Chondrocyte (in vitro differentiated cells): ENCODE data around the gene STRADA. TPM values are rescaled to one million over a fixed set of nuclear protein-coding genes. Genes with fewer than 3 reads are reported as not detected.

Experiments
- DNase-seq: peaks from one replicate; pipeline ENCODE4 v3.0.0; 2021; ENCODE audit warnings: mixed read lengths, low spot score
- H3K27ac Mint-ChIP-seq: one replicate; pipeline ENCODE4 v1.8.0; 2021; ENCODE audit warnings: mild to moderate bottlenecking, moderate library complexity, mixed read lengths; ENCODE audit not compliant: unreplicated experiment
- H3K27me3 Mint-ChIP-seq: 2 replicates; pipeline ENCODE4 v1.8.0; 2021; ENCODE audit warnings: low read depth, mixed read lengths
- H3K36me3 Mint-ChIP-seq: 2 replicates; pipeline ENCODE4 v1.8.0; 2021; ENCODE audit warnings: low read depth, mixed read lengths
- H3K4me1 Mint-ChIP-seq: 2 replicates; pipeline ENCODE4 v1.8.0; 2021; ENCODE audit warnings: low read depth, mild to moderate bottlenecking, mixed read lengths
- H3K4me3 Mint-ChIP-seq: one replicate; pipeline ENCODE4 v1.8.0; 2021; ENCODE audit warnings: mild to moderate bottlenecking, moderate library complexity, mixed read lengths; ENCODE audit not compliant: unreplicated experiment
- H3K9me3 Mint-ChIP-seq: 2 replicates; pipeline ENCODE4 v1.8.0; 2021; ENCODE audit warnings: low read depth, mixed read lengths
- CTCF ChIP-seq: fragments of 200-600 bp; sonication (generic); IDR thresholded peaks from 2 replicates; pipeline ENCODE4 v1.5.0; 2021; ENCODE audit warnings: antibody characterized with exemption, mild to moderate bottlenecking, moderate library complexity
- total RNA-seq: library from RNA; stranded (reverse); gene quantifications from 3 replicates; pipeline ENCODE4 v1.2.1, GENCODE V29; 2021

STRADA gene
- total RNA-seq, 1 donor from 2014 or later, result 27.1 TPM

- H3K27ac Mint-ChIP-seq, result peak overlapping the region; percentile 89
- TF ChIP-seq CTCF, result no peak
- H3K27me3 Mint-ChIP-seq, result no peaks in the 10 kb centered on the region
- DNase-seq, result no peak
- no peak overlapping the region for H3K4me3 Mint-ChIP-seq
- no peaks in the 10 kb centered on the region for H3K9me3 Mint-ChIP-seq
- H3K4me1 Mint-ChIP-seq, result peaks cover 28% of the 10 kb centered on the region
- peaks cover 14% of the 10 kb centered on the region for H3K36me3 Mint-ChIP-seq
Measured at GRCh38 chr17:63675231-63675606, 66.4 kb downstream of the STRADA start.

DNA sequence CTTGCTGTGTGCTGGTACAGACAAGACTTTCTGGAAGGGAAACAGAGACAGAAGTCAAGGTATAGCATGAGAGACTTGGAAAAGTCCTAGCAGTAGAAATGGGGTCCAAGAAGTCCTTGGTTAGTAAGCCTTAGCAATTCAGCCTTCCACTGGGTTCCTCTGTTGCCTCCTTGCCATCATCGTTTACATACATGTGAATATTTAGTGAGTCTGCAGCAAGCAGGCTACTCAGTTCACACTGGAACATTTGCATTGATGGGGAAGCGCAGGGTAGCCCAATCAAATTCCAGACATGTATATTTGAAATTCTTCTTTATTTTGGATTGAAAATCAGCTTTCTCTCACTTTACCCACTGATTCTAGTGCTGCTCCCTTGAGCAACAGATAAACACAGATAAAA, 68.7 kb downstream of the STRADA start:
- H3K4me1 Mint-ChIP-seq, result peaks cover 28% of the 10 kb centered on the region
- H3K36me3 Mint-ChIP-seq, result peaks cover 19% of the 10 kb centered on the region
- H3K27me3 Mint-ChIP-seq, result no peaks in the 10 kb centered on the region
- no peak overlapping the region for H3K27ac Mint-ChIP-seq
- H3K4me3 Mint-ChIP-seq, result no peak overlapping the region
- no peak for TF ChIP-seq CTCF
- no peaks in the 10 kb centered on the region for H3K9me3 Mint-ChIP-seq
- no peak for DNase-seq

DNA sequence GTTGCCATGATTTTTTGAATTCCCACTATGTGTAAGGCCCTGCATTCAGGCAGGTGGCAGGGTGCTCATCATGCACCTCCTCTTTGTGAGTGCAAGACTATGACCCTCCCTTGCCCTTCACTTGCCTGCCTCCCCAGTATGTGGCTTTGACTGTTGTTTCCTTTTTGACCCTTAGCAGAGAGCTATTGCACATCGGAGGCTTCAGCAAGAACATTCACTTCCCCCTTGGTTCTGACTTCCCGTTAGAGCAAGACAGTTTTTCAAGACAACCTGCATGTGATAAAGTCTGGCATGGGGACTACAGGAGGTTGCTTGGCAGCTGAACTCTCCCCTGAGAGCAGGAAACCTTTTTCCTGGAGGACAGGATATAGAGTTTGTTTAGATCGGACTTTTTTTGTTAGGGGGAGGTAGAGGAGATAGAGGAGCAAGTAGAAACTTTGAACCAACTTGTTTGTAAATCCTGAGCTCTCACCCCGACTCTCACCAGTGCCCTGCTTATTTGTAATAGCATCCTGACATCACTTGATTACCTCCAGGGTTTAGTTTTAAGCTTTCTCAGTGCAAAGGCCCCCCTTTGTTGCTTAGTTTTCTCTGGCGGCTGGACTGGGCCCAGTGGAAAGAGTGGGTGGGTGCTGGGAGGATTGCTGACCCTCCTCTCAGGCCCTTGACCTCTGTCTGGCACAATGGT, 75.9 kb downstream of the STRADA start:
- DNase-seq, result no peak
- Mint-ChIP-seq H3K4me3 (no peak overlapping the region), H3K9me3 (no peaks in the 10 kb centered on the region), H3K27ac (no peak overlapping the region), H3K36me3 (peaks cover 28% of the 10 kb centered on the region), H3K27me3 (no peaks in the 10 kb centered on the region), H3K4me1 (no peaks in the 10 kb centered on the region)
- TF ChIP-seq CTCF, result no peak

DNA sequence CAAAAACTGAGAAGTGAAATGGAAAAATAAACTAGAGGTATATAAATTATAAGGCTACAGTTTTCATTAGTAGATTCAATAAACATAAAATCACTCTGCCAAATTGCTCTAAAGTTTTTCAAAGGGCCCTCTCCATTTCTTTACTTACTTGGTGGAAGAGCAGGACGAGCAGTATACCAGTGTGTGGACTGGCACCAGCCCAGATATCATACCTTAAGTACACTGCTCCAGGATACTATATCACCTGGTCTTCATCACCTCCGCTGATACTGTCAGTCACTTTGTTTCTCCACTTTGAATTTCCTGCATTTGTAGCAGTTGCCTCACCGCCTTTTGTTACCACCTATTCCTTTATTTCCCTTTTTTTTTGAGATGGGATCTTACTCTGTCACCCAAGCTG, 81.7 kb downstream of the STRADA start:
- H3K27ac Mint-ChIP-seq, result no peak overlapping the region

DNA sequence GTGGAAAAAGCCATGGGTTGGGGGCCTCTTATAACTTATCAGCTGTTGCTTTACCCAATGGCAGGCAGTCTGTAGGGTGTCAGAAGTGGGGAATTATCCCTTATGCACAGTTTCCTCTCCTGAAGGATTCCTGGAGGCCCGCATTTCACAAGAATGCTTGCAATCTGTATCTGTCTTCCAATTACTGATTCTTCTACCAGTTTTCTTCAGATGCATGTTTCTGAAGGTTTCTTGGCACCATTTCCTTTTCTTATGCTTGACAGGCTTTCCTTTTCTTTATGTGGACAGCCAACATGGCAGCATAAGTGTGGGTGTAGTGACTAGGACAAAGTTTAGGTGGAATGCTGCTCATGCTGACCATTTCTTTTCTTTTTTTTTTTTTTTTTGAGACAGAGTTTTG, 83.2 kb downstream of the STRADA start:
- H3K36me3 Mint-ChIP-seq, result peaks cover 22% of the 10 kb centered on the region
- TF ChIP-seq CTCF, result no peak
- no peak for DNase-seq
- H3K9me3 Mint-ChIP-seq, result no peaks in the 10 kb centered on the region
- no peaks in the 10 kb centered on the region for H3K27me3 Mint-ChIP-seq
- no peak overlapping the region for H3K27ac Mint-ChIP-seq
- no peak overlapping the region for H3K4me3 Mint-ChIP-seq
- no peaks in the 10 kb centered on the region for H3K4me1 Mint-ChIP-seq

More for the DNA sequence above, 81.7 kb downstream of the STRADA start:
- Mint-ChIP-seq H3K36me3 (peaks cover 22% of the 10 kb centered on the region), H3K4me1 (no peaks in the 10 kb centered on the region), H3K27me3 (no peaks in the 10 kb centered on the region), H3K4me3 (no peak overlapping the region), H3K9me3 (no peaks in the 10 kb centered on the region)
- TF ChIP-seq CTCF, result no peak
- no peak for DNase-seq
